HEK293T (cell line): ENCODE measurements around the gene YAE1.

ENCODE experiments used
- BHLHE40 ChIP-seq: fragments of 450-650 bp; IDR thresholded peaks from 2 replicates; pipeline ENCODE4 v1.6.1; 2016; ENCODE audit warnings: mild to moderate bottlenecking, moderate library complexity, borderline replicate concordance
- ELF4 ChIP-seq: fragments of 450-650 bp; IDR thresholded peaks from 2 replicates; pipeline ENCODE4 v1.6.1; 2017; ENCODE audit warnings: antibody characterized with exemption
- FOXA1 ChIP-seq: fragments of 450-650 bp; IDR thresholded peaks from 2 replicates; pipeline ENCODE4 v1.6.1; 2016; ENCODE audit warnings: mild to moderate bottlenecking
- FOXK2 ChIP-seq: fragments of 450-650 bp; IDR thresholded peaks from 2 replicates; pipeline ENCODE4 v1.6.1; 2016; ENCODE audit warnings: mild to moderate bottlenecking
- HDGF ChIP-seq: fragments of 450-650 bp; IDR thresholded peaks from 2 replicates; pipeline ENCODE4 v1.6.1; 2017; ENCODE audit warnings: antibody characterized with exemption, borderline replicate concordance
- L3MBTL2 ChIP-seq: fragments of 450-650 bp; conservative IDR thresholded peaks from 2 replicates; pipeline ENCODE4 v1.6.1; 2016; ENCODE audit warnings: mild to moderate bottlenecking
- SP1 ChIP-seq: fragments of 450-650 bp; IDR thresholded peaks from 2 replicates; pipeline ENCODE4 v1.6.1; 2017
- SUZ12 ChIP-seq: fragments of 450-650 bp; IDR thresholded peaks from 2 replicates; pipeline ENCODE4 v1.6.1; 2016; ENCODE audit warnings: mild to moderate bottlenecking
- ZNF384 ChIP-seq: fragments of 450-650 bp; IDR thresholded peaks from 2 replicates; pipeline ENCODE4 v1.6.1; 2016

- no peak for TF ChIP-seq L3MBTL2
- TF ChIP-seq ELF4 = no peak
- no peak for TF ChIP-seq FOXK2
- no peak for TF ChIP-seq SP1
- no peak for TF ChIP-seq SUZ12
- no peak for TF ChIP-seq ZNF384
- no peak for TF ChIP-seq BHLHE40
- TF ChIP-seq FOXA1 = no peak
- no peak for TF ChIP-seq HDGF
These were observed 1.1 kb downstream of the YAE1 start for GRCh38 chr7:39567294-39567693.
